Small intestine (tissue), 7 donors: ENCODE measurements around the gene GLIS2. TPM values are rescaled to one million over a fixed set of nuclear protein-coding genes. Genes with fewer than 3 reads are reported as not detected.
A peak's percentile ranks its signal among the peaks of the same experiment; 100 is the strongest.

Experiments used
- DNase-seq, 2 donors: peaks; one replicate each; pipeline versions ENCODE4 v3.0.0 to v3.0.0-alpha.2; 2013
- FAIRE-seq: peaks from 2 replicates; lab custom pipeline; 2012; peaks lifted over from hg19 to GRCh38; lab: Jason Lieb, UNC
- H3K27ac ChIP-seq, 3 donors: one replicate each; pipeline ENCODE4 v1.5.1; 2013; ENCODE audit warnings: low read length in 2 of 3, mild to moderate bottlenecking in 2 of 3, control low read depth in 1 of 3, inconsistent platforms in 1 of 3, low read depth in 1 of 3, moderate library complexity in 1 of 3
- H3K27me3 ChIP-seq, 3 donors: one replicate each; pipeline ENCODE4 v1.6.1; 2013; ENCODE audit warnings: low read length in 3 of 3, inconsistent platforms in 1 of 3; ENCODE audit not compliant: control insufficient read depth in 3 of 3, insufficient read depth in 3 of 3
- H3K36me3 ChIP-seq, 3 donors: one replicate each; pipeline ENCODE4 v1.6.1; 2013; ENCODE audit warnings: low read length in 3 of 3, inconsistent platforms in 1 of 3, low read depth in 1 of 3, mild to moderate bottlenecking in 1 of 3, moderate library complexity in 1 of 3; ENCODE audit not compliant: control insufficient read depth in 3 of 3, insufficient read depth in 2 of 3
- H3K4me1 ChIP-seq, 3 donors: one replicate each; pipeline ENCODE4 v1.6.1; 2013; ENCODE audit warnings: low read length in 2 of 3, inconsistent platforms in 1 of 3, low read depth in 1 of 3, mild to moderate bottlenecking in 1 of 3, moderate library complexity in 1 of 3; ENCODE audit not compliant: control insufficient read depth in 3 of 3, insufficient read depth in 2 of 3
- H3K4me3 ChIP-seq, 3 donors: one replicate each; pipeline ENCODE4 v1.5.1; 2013; ENCODE audit warnings: low read length in 3 of 3, control low read depth in 1 of 3, inconsistent platforms in 1 of 3, low read depth in 1 of 3, mild to moderate bottlenecking in 1 of 3, moderate library complexity in 1 of 3
- H3K9me3 ChIP-seq, 2 donors: one replicate each; pipeline ENCODE4 v1.6.1; 2013; ENCODE audit warnings: low read depth in 1 of 2, low read length in 1 of 2; ENCODE audit not compliant: control insufficient read depth in 2 of 2, insufficient read depth in 1 of 2
- WGBS, 3 donors: extraction: QIAGEN DNeasy Blood & Tissue Kit; methylation state at CpG; one replicate each; pipeline ENCODE4 v1.1.7; 2013; 5-methylcytosine and 5-hydroxymethylcytosine counted together
- polyA plus RNA-seq, 4 donors: library from polyadenylated mRNA; stranded (reverse) in 3 of 4; unstranded in 1 of 4; fragments of 200-250 nt in 3 of 4; fragments of 120-200 nt in 1 of 4; gene quantifications; one replicate each; pipeline versions ENCODE4 v1.2.1 to v1.2.3, GENCODE V29; 2013
- donor health status: healthy with polysubstance abuse.
- donor health status: control.
- donor health status: control.
- donor health status: Bipolar disorder and iron deficiency.
- donor health status: healthy.

Gene GLIS2
- polyA plus RNA-seq, 4 donors: 0.22 to 14.3 (median 2.3) TPM

DNA sequence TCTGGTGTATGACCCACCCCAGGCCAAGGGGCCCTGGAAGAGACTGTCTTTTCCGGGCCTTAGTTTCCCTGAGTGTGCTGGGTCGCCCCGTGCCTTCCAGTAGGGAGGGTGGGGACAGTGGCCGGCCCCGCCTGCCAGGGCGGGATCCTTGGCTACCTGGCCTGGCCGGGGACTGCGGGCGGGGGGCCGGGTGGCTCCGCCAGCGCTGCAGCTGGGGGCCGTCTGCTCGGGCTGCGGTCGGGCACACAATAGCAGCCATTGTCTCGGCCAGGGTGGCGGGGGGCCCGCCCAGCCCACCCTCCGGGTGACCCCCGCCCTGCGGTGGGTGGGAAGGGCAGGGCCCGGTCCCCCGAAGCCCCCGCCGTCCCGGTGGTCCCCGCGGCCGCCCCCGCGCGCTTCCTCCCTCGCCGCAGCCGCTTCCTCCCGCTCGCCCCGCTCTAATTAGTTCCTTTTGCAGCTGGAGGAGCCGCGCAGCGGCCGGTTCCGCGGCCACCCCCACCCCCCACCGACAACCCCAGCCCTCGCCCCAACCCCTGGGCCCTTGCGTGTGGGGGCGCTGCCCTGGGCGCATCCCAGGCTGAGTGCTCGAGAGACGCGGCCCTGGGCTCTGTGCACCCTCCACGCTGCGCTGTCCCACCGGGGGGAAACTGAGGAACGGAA is 11.6 kb downstream of the GLIS2 start:
- H3K4me1 ChIP-seq: peaks cover 0 to 46% (median 0%) of the 10 kb centered on the region in 3 donors
- DNase-seq (no peak), FAIRE-seq (no peak)
- peak overlapping the region; percentile 35 to 49 (median 42) for H3K4me3 ChIP-seq
- H3K36me3 ChIP-seq: peaks cover 0 to 11% (median 0%) of the 10 kb centered on the region in 3 donors
- H3K27ac ChIP-seq: peak overlapping the region in 2 of 3 donors; percentile 61 to 77
- H3K9me3 ChIP-seq: no peaks in the 10 kb centered on the region
- no peaks in the 10 kb centered on the region for H3K27me3 ChIP-seq
- 2 to 3% (median 2%) methylated on average over 30 to 57 of the region's 57 CpGs for WGBS, 3 donors

DNA sequence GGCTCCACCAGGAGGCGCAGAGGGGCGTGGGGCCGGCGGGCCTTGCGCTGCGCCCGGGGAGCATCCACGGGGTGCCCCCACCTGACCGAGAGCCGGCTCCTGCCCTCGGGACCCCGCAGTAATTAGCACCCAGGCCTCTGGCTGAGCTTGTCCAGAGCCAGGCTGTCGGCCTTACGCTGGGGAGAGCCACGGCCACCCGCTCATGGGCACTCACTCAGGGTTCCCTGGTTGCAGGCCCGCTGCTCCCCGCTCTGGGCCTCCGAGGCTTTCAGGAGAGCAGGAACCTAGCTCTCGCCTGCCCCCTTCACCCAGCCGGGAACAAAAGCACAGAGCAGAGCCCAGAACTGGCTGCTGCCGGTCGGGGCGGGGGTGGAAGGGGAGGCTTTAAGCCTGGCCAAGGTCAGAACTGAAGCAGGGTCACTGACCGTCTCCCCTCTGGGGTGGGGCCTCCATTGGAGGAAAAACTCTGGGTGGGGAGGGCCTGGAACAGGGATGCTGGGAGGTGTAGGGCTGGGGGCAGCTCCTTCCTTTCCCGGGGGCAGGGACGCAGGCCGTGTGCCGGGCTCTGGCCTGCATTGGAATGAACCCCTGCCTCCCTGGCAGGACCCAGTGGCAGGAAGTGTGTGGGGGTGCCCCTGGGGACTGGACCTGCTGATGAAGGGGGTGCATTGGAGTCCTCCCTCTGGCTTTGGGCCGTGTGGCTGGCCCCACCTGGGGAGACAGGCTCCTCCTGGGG is 12.3 kb downstream of the GLIS2 start:
- Histone ChIP-seq H3K4me3 (peak overlapping the region; percentile 35 to 49 (median 42)), H3K36me3 (peaks cover 0 to 18% (median 0%) of the 10 kb centered on the region in 3 donors), H3K27ac (peak overlapping the region; percentile 32 to 77 (median 61)), H3K27me3 (no peaks in the 10 kb centered on the region), H3K4me1 (peaks cover 0 to 45% (median 0%) of the 10 kb centered on the region in 3 donors), H3K9me3 (no peaks in the 10 kb centered on the region)
- no peak for FAIRE-seq
- WGBS, 3 donors: 7 to 11% (median 8%) methylated on average over 30 of the region's 30 CpGs
- peak; percentile 59 to 87 for DNase-seq

DNA sequence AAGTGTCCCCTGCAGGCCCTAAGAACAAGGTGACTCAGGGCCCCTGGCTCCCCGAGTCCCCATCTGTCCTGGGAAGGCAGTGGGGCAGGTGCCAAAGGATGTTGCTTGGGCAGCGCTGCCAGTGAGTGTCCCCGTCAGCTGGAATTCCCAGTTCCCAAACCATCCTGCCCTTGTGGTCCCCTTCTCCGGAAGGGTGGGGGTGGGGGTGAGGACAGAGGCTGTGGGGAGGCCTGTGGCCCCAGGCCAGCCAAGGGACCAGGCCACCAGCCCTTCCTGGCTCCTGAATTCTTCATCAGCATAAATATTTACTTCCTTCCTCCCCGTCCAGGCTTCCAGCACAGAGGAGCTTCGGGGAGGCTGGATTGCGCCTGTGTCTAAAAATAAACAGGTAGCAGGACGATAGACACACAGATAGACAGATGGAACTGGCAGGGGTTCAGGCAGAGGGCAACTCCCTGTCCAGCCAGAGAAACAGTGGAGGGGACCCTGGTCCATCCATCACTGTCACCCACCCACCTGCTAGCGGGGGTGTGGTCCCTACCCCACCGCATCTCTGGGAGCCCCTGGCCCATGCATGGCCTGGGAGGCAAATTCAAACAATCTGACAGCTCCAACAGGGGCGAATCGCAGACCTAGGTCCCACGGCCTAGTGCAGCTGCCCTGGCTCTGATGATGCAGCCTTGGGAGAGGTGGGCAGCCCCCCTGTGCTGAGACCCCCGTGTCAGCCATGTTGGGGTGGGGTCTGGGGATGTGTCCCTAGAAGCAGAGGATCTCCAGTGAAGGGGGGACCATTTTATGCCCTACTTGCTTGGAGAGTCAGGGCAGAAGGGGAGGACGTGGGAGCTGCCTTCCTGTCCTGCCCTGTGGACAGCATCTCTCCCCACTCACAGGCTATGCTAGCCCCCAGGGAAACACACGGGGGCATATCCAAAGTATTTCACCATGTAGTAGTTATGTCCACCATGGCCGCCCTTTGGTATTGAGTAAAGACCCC is 13.2 kb downstream of the GLIS2 start:
- H3K27ac ChIP-seq: peak overlapping the region in 2 of 3 donors; percentile 61 to 77
- WGBS, 3 donors: 56 to 67% (median 63%) methylated on average over 17 of the region's 17 CpGs
- FAIRE-seq (no peak), DNase-seq (no peak)
- no peaks in the 10 kb centered on the region for H3K9me3 ChIP-seq
- H3K36me3 ChIP-seq: peaks cover 0 to 21% (median 0%) of the 10 kb centered on the region in 3 donors
- peaks cover 0 to 37% (median 0%) of the 10 kb centered on the region in 3 donors for H3K4me1 ChIP-seq
- H3K27me3 ChIP-seq: no peaks in the 10 kb centered on the region
- H3K4me3 ChIP-seq: no peak overlapping the region

DNA sequence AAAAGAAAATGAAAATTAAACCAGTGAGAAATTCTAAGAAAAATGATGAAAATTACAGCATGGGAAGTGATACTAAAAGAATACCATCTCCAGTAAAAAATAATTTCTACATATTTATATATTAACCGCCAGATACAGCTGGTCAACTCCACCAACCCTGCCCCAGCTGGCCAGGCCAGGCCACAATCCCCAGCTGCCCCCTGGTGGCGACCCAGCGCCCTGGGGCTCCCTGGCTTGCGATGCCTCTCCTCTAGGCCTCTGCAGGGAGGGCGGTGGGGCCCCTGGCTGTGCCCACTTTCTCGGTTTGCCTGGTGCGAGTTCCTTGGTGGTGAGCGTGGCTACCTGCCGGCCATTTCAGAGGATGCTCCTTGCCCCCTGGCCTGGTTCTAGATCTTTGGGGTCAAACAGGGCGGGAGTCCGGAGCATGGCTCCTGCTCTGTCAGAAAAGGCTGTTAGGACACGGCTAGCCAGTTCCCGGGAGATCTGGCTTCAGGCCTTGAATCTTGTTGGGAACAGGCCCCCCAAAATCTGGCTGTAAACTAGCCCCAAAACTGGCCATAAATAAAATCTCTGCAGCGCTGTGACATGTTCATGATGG is 14.5 kb downstream of the GLIS2 start:
- Histone ChIP-seq H3K27me3 (no peaks in the 10 kb centered on the region), H3K27ac (no peak overlapping the region)
- no peak for FAIRE-seq

DNA sequence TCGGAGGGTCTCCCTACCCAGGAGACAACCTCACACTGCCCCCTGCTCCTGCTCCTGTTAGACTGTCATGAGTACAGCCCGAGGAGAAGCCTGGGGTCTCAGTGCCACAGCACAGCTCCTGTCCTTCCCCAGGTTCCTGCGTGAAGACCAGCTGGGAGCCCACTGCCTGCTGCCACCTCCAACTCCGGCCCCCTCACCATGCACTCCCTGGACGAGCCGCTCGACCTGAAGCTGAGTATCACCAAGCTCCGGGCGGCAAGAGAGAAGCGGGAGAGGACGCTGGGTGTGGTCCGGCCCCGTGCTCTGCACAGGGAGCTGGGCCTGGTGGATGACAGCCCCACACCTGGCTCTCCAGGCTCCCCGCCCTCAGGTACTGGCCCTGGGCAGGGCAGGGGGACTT is 16.2 kb downstream of the GLIS2 start:
- FAIRE-seq: no peak
- 46 to 79% (median 61%) methylated on average over 14 of the region's 14 CpGs for WGBS, 3 donors
- peaks cover 0 to 19% (median 0%) of the 10 kb centered on the region in 3 donors for H3K4me1 ChIP-seq

More for the DNA sequence above, 14.5 kb downstream of the GLIS2 start:
- Histone ChIP-seq H3K4me3 (no peak overlapping the region), H3K4me1 (peaks cover 0 to 24% (median 0%) of the 10 kb centered on the region in 3 donors), H3K36me3 (peaks cover 0 to 26% (median 0%) of the 10 kb centered on the region in 3 donors), H3K9me3 (no peaks in the 10 kb centered on the region)
- WGBS, 3 donors: 34 to 45% (median 36%) methylated on average over 14 of the region's 14 CpGs
- peak; percentile 61 to 76 for DNase-seq

DNA sequence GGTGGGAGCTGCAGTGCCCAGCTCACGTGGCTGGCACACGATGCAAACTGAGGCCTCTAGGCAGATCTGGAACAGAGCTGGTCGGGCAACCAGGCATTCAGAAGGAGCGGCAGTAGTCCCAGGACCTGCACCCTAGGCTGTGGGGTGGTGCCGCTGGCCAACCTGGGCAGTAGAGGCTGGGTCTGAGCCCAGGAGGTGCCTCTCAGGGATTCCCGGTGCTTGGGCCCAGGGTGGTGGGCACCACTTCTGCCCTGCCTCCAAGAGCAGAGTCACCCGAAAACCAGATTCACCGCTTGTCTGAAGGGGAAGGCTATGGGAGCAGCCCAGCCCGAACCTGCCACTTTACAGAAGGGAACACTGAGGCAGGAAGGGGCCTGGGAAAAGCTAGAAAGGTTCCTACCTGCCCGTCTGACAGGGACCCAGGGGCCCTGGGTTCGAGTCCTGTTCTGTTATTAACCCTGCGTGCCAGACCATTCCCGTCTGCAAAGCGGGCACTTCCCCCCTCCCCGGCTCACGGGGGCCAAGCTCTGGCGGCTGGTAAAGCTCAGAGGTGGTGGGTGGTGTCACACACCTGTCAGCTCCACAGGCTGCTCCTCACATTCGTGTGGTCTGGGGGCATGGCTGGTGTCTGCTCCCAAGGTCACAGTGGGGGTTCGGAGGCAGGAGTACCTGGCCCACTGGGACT is 16.9 kb downstream of the GLIS2 start:
- H3K4me1 ChIP-seq: peaks cover 0 to 15% (median 0%) of the 10 kb centered on the region in 3 donors
- no peak overlapping the region for H3K27ac ChIP-seq
- H3K9me3 ChIP-seq: no peaks in the 10 kb centered on the region
- no peaks in the 10 kb centered on the region for H3K27me3 ChIP-seq
- WGBS, 3 donors: 55 to 84% (median 65%) methylated on average over 16 to 19 of the region's 19 CpGs
- FAIRE-seq: no peak
- DNase-seq: no peak
- H3K36me3 ChIP-seq: peaks cover 0 to 45% (median 0%) of the 10 kb centered on the region in 3 donors
- H3K4me3 ChIP-seq: no peak overlapping the region

More for the DNA sequence above, 16.2 kb downstream of the GLIS2 start:
- Histone ChIP-seq H3K9me3 (no peaks in the 10 kb centered on the region), H3K4me3 (no peak overlapping the region), H3K27me3 (no peaks in the 10 kb centered on the region), H3K27ac (no peak overlapping the region), H3K36me3 (peaks cover 0 to 38% (median 0%) of the 10 kb centered on the region in 3 donors)
- DNase-seq: no peak

DNA sequence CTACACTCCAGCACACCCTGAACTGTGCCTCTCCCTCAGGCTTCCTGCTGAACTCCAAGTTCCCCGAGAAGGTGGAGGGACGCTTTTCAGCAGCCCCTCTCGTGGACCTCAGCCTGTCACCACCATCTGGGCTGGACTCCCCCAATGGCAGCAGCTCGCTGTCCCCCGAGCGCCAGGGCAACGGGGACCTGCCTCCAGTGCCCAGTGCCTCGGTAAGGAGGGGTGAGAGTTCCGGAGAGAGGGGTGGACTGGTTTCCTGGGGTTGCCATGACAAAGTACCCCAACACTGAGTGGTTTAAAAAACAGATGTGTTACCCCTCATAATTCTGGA is 17.4 kb downstream of the GLIS2 start:
- 65 to 82% (median 76%) methylated on average over 8 to 9 of the region's 9 CpGs for WGBS, 3 donors
- Histone ChIP-seq H3K9me3 (no peaks in the 10 kb centered on the region), H3K36me3 (peaks cover 0 to 50% (median 0%) of the 10 kb centered on the region in 3 donors), H3K27ac (no peak overlapping the region), H3K4me3 (no peak overlapping the region), H3K4me1 (peaks cover 0 to 10% (median 0%) of the 10 kb centered on the region in 3 donors), H3K27me3 (no peaks in the 10 kb centered on the region)
- no peak for FAIRE-seq
- no peak for DNase-seq
